G401 (cell line): Measurements from ENCODE around the gene KRAS. TPM values are rescaled to one million over a fixed set of nuclear protein-coding genes. Genes with fewer than 3 reads are reported as not detected.

Source experiments
- total RNA-seq: library from RNA; depleted of rRNA; stranded (reverse); fragments of >200 nt; shearing (Covaris generic); gene quantifications from 2 replicates; pipeline ENCODE4 v1.2.3, GENCODE V29; 2014; rRNA removed

KRAS gene
- total RNA-seq, 1 experiment from 2014 or later: 9.5 TPM

Other genes starting within 250 kb of the KRAS start
- gene DNAI7, start 55.8 kb downstream of the KRAS start, total RNA-seq: 0.20 and 0.37 TPM in 2 replicates
- gene ETFRF1, start 55.7 kb downstream of the KRAS start, total RNA-seq: 17.4 and 35.8 TPM in 2 replicates